IPS-20b (cell line): Measurements from ENCODE around the gene RPL35A.
A peak's percentile ranks its signal among the peaks of the same experiment; 100 is the strongest.
"Not testable (repeated sequence)": the region's sequence is repeated elsewhere in the genome, so short reads cannot be mapped to it uniquely, and the experiment has no call there.

ENCODE experiments used
- H3K27ac ChIP-seq: one replicate; pipeline ENCODE4 v1.5.1; 2013; ENCODE audit warnings: low read length
- H3K27me3 ChIP-seq: 2 replicates; pipeline ENCODE4 v1.6.1; 2013; ENCODE audit warnings: mild to moderate bottlenecking, low read length, inconsistent platforms; ENCODE audit not compliant: insufficient read depth
- H3K36me3 ChIP-seq: 2 replicates; pipeline ENCODE4 v1.6.1; 2013; ENCODE audit warnings: low read depth, mild to moderate bottlenecking, inconsistent platforms, low read length, moderate library complexity; ENCODE audit not compliant: insufficient read depth
- H3K4me1 ChIP-seq: 2 replicates; pipeline ENCODE4 v1.6.1; 2013; ENCODE audit warnings: mild to moderate bottlenecking, control low read depth, inconsistent platforms, low read length, moderate library complexity; ENCODE audit not compliant: insufficient read depth
- H3K4me3 ChIP-seq: 2 replicates; pipeline ENCODE4 v1.5.1; 2013; ENCODE audit warnings: mild to moderate bottlenecking, low read length, inconsistent platforms
- H3K9ac ChIP-seq: 2 replicates; pipeline ENCODE4 v1.6.1; 2013; ENCODE audit warnings: low read depth, mild to moderate bottlenecking, inconsistent platforms, low read length, moderate library complexity
- H3K9me3 ChIP-seq: 2 replicates; pipeline ENCODE4 v1.6.1; 2013; ENCODE audit warnings: mild to moderate bottlenecking, low read depth, low read length, inconsistent platforms; ENCODE audit not compliant: insufficient read depth

RPL35A gene

DNA sequence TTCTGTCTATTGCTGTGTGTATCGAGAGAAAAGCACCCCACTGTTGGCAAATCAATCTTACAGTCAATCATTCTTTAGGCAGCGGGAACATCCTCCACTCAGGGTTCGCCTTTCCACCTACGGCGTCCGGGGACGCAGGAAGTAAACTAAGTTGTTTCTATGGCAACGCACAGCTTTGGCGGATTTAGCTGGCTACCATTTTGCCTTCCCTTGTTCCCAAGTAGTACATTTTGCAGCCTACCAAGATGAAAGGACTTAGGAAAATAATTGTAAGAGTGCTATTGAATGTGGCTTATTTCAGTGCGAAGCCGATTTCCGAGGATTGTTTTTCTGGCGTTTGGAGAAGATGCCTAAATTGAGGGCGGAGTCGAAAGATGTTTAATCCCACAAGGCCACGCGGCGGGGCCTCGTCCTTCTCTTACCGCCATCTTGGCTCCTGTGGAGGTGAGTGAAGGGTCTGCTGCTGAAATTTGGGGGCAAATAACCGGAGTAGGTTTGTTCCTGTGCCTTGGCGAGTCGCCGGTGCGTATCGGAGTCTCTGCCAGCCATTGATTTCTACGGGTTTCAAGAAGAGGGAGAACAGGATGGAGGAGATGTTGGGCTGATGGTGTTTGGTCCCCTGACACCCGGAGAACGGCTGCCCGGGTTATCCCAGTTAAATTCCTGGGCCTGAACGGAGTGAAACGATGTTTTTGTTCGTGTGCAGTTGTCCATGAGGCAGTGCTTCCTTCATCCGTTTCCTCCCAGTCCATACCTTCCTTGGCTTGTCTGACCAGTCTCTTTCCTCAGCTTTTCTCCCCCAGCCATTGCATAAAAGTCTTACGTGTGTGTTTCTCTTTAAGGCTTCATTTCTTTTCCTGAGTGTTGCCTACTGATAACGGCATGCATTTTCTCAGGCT lies at the start of gene RPL35A:
Gene RPL35A, plus strand, starts transcription at position 413 of the 899 bp plus-strand sequence. CDS start 778 bp downstream, outside the sequence.
- H3K36me3 ChIP-seq, result peaks cover 47% of the 10 kb centered on the region
- peak within 1 kb of the TSS; percentile 95 for H3K4me3 ChIP-seq
- H3K27me3 ChIP-seq, result no peaks in the 10 kb centered on the region
- peak within 1 kb of the TSS; percentile 99 for H3K9ac ChIP-seq
- H3K27ac ChIP-seq, result peak within 1 kb of the TSS; percentile 94
- H3K9me3 ChIP-seq, result no peaks in the 10 kb centered on the region
- H3K4me1 ChIP-seq, result peaks cover 5% of the 10 kb centered on the region; the same call in 1 of the 2 replicates

DNA sequence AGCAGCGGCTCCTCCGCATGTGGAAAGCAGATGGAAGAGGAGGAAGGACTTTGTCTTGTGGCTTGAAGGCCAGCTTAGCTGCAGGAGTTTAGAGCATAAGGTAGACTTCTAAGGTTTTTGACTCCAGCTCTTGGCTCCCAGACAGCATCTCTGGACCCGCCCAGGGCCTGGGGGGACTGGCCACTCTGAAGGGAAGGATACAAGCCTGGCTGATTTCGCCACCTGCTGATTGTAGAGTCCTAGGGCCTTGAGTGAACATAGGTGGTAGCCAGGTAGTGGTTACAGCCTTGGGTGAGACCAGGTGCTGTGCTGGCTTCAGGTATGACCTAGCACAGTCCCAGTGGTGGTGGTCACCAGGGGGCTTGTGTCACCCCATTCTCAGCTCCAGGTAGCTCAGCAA lies 48.4 kb upstream of the RPL35A start:
- H3K9me3 ChIP-seq, result no peaks in the 10 kb centered on the region
- no peak overlapping the region for H3K9ac ChIP-seq
- no peak overlapping the region for H3K4me3 ChIP-seq
- no peaks in the 10 kb centered on the region for H3K27me3 ChIP-seq
- peaks cover 2% of the 10 kb centered on the region; the same call in 1 of the 2 replicates for H3K4me1 ChIP-seq
- H3K27ac ChIP-seq, result no peak overlapping the region
- H3K36me3 ChIP-seq, result no peaks in the 10 kb centered on the region

DNA sequence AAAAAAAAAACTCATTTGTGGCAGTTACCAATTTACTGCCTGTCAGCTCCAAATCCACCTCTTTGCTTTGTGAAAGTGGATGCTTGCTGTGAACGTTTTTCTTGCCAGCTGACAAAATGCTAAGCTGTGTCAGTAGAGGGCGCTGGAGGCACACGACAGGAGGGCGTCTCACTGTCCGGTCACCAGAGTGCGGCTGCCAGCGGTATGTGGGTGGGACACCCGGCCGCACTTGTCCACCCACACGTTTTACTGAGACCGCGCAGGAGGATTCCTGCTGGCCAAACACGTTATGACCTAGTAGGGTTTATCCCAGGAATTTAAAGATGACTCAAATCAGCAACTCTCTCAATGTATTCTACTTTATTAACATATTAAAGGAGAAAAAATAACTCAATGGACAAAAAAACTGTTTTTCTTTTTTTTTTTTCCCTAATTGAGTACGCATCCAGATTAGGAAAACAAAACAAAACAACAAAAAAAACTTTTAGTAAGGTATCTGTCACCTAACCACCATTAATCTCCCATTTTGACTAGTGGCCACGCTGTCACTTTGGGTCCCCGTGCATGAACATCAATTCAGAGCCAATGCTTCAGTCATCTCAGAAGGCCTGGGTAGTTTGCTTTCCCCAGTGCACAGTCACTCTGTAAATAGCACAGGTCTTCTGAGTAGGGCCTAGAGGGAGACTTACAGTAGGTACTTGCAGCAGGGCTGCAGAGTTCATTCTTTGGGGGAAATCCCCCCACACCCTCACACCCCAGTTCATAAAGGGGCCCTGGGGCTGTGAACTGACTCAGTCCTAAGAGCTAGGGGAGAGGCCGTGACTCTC lies 43.8 kb upstream of the RPL35A start:
- no peaks in the 10 kb centered on the region for H3K27me3 ChIP-seq
- no peaks in the 10 kb centered on the region for H3K9me3 ChIP-seq
- H3K4me1 ChIP-seq, result peaks cover 3% of the 10 kb centered on the region; the same call in 1 of the 2 replicates
- no peaks in the 10 kb centered on the region for H3K36me3 ChIP-seq
- peak overlapping the region; percentile 5; the same call in 1 of the 2 replicates for H3K4me3 ChIP-seq
- H3K9ac ChIP-seq, result 0 out of 2 replicates have a peak overlapping the region, but pooled peaks have one; percentile 18
- no peak overlapping the region for H3K27ac ChIP-seq

DNA sequence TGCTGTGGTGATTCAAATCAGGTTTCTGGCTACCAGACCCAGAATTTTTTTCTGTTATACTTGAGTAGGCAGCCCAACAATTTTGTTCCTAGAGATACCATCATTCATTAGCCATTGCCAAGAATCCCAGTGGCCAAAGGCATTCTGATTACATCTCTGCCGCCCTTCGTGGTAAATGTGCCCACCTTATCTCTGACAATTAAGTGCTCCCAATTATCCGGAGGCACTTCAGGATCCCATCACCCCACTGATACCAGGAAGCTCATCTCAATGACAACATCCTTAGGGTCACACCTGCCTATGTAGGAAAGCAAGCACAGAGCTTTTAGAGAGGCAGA lies 43.2 kb upstream of the RPL35A start:
- Histone ChIP-seq H3K4me1 (peaks cover 3% of the 10 kb centered on the region; the same call in 1 of the 2 replicates), H3K9me3 (no peaks in the 10 kb centered on the region), H3K36me3 (no peaks in the 10 kb centered on the region), H3K4me3 (no peak overlapping the region), H3K27ac (no peak overlapping the region), H3K27me3 (no peaks in the 10 kb centered on the region), H3K9ac (no peak overlapping the region)

DNA sequence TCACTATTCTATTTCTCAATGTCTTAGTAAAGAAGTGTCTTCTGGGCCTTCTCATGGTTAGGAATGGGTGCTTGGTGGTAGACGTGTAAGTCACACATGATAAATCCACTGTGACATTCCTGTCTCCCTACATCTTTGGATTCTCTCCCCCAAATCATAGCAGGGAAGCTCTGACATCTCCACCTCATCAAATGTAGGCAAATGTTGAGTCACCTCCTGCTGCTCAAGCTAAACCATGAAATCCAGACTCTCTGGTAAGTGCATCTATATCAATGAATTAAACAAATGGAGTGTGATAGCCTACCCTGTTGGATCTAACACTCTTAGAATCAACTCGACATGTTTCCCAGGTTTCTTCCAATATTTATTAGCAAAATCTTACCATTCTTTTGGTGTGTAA lies 42.8 kb upstream of the RPL35A start:
- H3K27ac ChIP-seq, result no peak overlapping the region
- H3K9me3 ChIP-seq, result no peaks in the 10 kb centered on the region
- H3K4me3 ChIP-seq, result no peak overlapping the region
- H3K9ac ChIP-seq, result no peak overlapping the region
- H3K36me3 ChIP-seq, result no peaks in the 10 kb centered on the region
- no peaks in the 10 kb centered on the region for H3K27me3 ChIP-seq
- peaks cover 3% of the 10 kb centered on the region; the same call in 1 of the 2 replicates for H3K4me1 ChIP-seq

DNA sequence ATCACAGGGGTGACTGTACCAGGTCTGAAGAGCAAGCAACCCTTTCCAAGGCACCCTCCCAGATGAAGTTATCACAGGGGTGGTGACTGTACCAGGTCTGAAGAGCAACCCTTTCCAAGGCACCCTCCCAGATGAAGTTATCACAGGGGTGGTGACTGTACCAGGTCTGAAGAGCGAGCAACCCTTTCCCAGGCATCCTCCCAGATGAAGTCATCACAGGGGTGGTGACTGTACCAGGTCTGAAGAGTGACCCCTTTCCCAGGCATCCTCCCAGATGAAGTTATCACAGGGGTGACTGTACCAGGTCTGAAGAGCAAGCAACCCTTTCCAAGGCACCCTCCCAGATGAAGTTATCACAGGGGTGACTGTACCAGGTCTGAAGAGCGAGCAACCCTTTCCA lies 41.4 kb upstream of the RPL35A start:
- not testable (repeated sequence) for H3K27ac ChIP-seq, H3K4me1 ChIP-seq, H3K36me3 ChIP-seq, H3K9ac ChIP-seq, H3K4me3 ChIP-seq, H3K27me3 ChIP-seq, H3K9me3 ChIP-seq

DNA sequence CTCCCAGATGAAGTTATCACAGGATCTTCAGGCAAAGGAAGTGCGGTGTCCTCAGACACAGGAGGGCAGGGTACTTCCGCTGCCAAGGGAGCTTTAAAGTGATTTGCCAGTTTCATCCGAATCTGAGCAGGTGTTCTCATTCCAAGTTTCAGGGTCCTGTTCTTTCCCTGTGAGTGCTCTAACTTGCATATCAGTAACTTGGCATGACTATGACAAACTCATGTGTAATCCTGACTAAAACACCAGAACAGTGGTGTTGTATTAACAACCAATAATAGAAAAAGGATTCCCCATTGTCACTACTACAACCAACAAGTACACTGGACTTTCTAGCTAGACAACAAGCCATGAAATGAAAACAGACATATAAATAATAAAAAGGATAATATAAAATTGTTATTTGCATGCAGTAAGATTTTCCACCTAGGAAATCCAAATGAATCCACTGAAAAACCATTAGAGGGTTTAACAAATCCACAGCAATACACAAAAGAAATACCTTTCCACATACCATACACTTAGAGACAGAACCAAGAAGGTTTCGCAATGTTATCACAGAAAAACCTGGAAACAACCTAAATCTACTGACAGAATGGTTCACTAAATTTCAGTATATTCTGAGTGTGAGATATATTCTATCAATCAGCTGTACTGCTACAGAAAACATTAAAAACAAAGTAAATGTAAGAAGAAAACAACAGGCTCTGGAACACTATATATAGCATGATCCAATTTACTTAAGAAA lies 40.9 kb upstream of the RPL35A start:
- no peak overlapping the region for H3K27ac ChIP-seq
- no peaks in the 10 kb centered on the region for H3K36me3 ChIP-seq
- no peaks in the 10 kb centered on the region for H3K9me3 ChIP-seq
- H3K9ac ChIP-seq, result no peak overlapping the region
- no peak overlapping the region for H3K4me3 ChIP-seq
- H3K27me3 ChIP-seq, result no peaks in the 10 kb centered on the region
- H3K4me1 ChIP-seq, result peaks cover 8% of the 10 kb centered on the region; the same call in 1 of the 2 replicates

DNA sequence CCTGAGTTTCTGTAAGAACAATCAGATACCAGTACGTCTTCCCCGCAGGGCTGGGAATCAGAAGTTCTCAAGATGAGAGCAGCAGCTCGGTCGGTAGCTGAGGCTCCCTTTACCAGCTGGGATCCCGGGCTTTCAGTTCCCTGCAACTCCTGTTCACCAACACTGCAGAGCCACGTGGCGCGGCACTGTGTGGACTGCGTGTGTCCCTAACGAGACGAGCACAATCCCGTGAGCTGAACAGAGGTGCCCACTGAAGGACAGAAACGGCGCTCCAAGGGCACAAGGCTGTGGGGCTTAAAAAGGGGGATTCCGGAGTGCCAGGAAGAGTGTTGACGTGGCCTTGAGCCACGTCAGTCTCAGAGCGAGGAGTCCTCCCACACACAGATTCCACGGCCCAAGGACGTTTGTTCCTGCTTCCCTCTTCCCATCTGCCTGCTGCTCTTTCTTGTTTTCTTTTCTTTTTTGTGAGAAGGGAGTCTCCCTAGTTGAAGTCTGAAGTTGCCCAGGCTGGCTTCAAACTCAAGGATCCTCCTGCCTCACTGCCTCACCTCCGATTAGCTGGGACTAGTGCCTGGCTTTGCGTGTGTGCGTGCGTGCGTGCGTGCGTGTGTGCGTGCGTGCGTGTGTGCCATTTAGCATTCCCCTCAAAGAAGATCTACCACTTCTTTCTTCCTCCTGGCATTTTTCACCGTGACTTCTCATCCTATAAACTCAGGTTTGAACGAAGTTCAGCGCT lies 37.1 kb upstream of the RPL35A start:
- Histone ChIP-seq H3K4me3 (no peak overlapping the region), H3K27ac (no peak overlapping the region), H3K9me3 (no peaks in the 10 kb centered on the region), H3K27me3 (no peaks in the 10 kb centered on the region), H3K9ac (no peak overlapping the region), H3K36me3 (no peaks in the 10 kb centered on the region), H3K4me1 (peaks cover 5% of the 10 kb centered on the region; the same call in 1 of the 2 replicates)

DNA sequence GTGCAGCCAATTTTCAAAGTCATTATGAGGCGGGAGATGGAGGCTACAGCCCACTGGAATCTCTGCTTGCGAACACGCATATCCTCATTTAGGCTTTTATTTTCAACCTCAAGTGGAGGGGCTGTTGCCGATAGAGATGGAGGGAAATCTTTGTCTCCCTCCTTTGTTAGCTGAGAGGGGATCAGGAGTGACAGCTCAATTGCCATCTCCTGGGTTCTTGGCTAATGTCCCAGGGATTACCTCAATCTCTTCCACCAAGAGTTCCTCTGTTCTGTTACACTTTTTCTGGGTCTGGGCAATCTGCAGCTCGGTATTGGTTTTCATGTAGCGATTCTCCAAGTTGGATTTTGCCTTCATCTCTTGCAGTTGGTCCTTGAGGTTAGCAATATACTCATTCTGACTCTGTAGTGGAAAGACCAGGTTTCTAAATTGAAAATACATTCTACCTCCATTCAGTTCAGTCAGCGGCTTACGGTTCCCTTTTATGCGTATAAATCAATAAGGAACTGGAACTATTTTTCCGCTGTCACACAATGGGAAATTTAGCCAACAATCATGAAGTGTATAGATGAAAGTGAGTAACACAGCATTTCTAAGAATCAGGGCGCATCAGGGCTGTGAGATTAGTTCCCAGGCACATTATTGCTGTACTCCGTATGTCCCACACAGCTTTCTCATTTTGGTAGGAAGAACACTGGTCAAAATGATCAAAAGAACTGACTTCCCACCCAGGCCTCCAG lies 36.2 kb upstream of the RPL35A start:
- Histone ChIP-seq H3K27ac (no peak overlapping the region), H3K4me3 (no peak overlapping the region), H3K9ac (no peak overlapping the region), H3K9me3 (no peaks in the 10 kb centered on the region), H3K27me3 (no peaks in the 10 kb centered on the region), H3K4me1 (peaks cover 5% of the 10 kb centered on the region; the same call in 1 of the 2 replicates), H3K36me3 (no peaks in the 10 kb centered on the region)

DNA sequence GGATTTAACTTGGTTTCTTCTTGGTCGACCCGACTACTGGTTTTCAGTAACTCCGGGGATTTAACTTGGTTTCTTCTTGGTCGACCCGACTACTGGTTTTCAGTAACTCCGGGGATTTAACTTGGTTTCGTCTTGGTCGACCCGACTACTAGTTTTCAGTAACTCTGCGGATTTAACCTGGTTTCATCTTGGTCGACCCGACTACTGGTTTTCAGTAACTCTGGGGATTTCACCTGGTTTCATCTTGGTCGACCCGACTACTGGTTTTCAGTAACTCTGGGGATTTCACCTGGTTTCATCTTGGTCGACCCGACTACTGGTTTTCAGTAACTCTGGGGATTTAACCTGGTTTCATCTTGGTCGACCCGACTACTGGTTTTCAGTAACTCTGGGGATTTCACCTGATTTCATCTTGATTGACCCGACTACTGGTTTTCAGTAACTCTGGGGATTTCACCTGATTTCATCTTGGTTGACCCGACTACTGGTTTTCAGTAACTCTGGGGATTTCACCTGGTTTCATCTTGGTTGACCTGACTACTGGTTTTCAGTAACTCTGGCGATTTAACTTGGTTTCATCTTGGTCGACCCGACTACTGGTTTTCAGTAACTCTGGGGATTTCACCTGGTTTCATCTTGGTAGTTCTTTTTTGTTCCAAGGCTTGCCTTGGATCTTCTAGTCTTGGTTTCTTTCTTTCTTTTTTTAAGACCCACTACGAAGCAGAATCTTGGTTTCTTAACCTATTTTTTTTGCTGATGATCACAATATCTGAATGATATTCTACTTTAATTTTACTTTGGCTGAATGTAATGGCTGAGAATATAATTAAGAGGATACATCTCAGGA lies 28.3 kb upstream of the RPL35A start:
- H3K9me3 ChIP-seq, H3K36me3 ChIP-seq, H3K27ac ChIP-seq, H3K4me3 ChIP-seq, H3K27me3 ChIP-seq, H3K9ac ChIP-seq, H3K4me1 ChIP-seq: not testable (repeated sequence)
